Measurements from ENCODE around the gene PSMD9. TPM values are rescaled to one million over a fixed set of nuclear protein-coding genes. Genes with fewer than 3 reads are reported as not detected.

The PSMD9 gene
- total and polyA plus RNA-seq, 7 experiments from 2014 or later, result 36.7 to 92.6 (median 48.3) TPM

- no peaks in the 10 kb centered on the region for H3K9me3 ChIP-seq (ENCODE audit: control insufficient read depth in 2 of 3, low read length in 3 of 3)
- H3K4me1 ChIP-seq (ENCODE audit: control insufficient read depth in 2 of 2, insufficient read depth in 2 of 2, low read length in 2 of 2), result no peaks in the 10 kb centered on the region
- H3K27ac ChIP-seq (ENCODE audit: low read depth, low read length), result no peak overlapping the region
- ATAC-seq, result no peak
- no peak for DNase-seq
- ChIA-PET CTCF (no interaction called here), POLR2A (no interaction called here)
- intact Hi-C loops (cut with micrococcal nuclease), result loop anchor here in 1 of 2 donors (10.0 kb wide), 1 partner anchor 313 kb away; the partner anchor contains the start of gene DIABLO
- no peak overlapping the region for H3K4me3 ChIP-seq (ENCODE audit: low read length)
- H3K36me3 Mint-ChIP-seq, result peaks cover 11 to 31% (median 24%) of the 10 kb centered on the region in 5 donors
- peak overlapping the region in 1 of 10 donors; percentile 2 for H3K4me3 Mint-ChIP-seq
- H3K27me3 Mint-ChIP-seq, result no peaks in the 10 kb centered on the region
- no peaks in the 10 kb centered on the region for H3K27me3 ChIP-seq (ENCODE audit: control insufficient read depth in 2 of 2, insufficient read depth in 2 of 2, low read length in 2 of 2)
- no peaks in the 10 kb centered on the region for H3K9me3 Mint-ChIP-seq
- peaks cover 0 to 66% (median 8%) of the 10 kb centered on the region in 3 experiments for H3K36me3 ChIP-seq (ENCODE audit: control insufficient read depth in 2 of 3, insufficient read depth in 3 of 3, low read length in 3 of 3)
- H3K27ac Mint-ChIP-seq, result peak overlapping the region in 3 of 9 donors; percentile 5 to 73 (median 52)
- H3K4me1 Mint-ChIP-seq, result peaks cover 7 to 13% (median 12%) of the 10 kb centered on the region in 7 donors
Observed at GRCh38 chr12:121911824-121912585, 23.4 kb downstream of the PSMD9 start.

DNA sequence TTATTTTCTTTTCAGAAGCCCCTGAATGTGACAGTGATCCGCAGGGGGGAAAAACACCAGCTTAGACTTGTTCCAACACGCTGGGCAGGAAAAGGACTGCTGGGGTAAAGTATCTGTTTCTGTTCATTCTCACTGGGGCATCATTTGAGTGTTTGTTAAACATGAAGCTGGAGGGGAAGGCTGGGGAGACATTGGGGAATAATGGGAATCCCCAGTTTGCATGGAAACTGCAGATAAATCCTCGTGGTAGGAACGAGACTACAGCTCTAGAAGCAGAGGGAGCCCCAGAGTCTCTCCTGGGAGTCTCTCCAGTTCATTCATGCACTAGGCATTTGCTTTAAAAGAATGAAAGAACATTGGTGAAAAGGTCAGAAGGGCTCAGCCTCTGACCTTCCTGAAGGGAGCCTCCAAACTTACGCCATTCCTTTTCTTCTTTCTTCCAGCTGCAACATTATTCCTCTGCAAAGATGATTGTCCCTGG is 27.3 kb downstream of the PSMD9 start:
- POLR2A ChIA-PET, result interaction anchor here (0.8 kb wide), 1 partner anchor 13 kb away, joined by 3 read pairs; no protein-coding TSS in a partner anchor
- no peak for ATAC-seq
- no peak overlapping the region for H3K4me3 ChIP-seq (ENCODE audit: low read length)
- Mint-ChIP-seq H3K36me3 (peaks cover 0 to 17% (median 7%) of the 10 kb centered on the region in 5 donors), H3K27ac (peak overlapping the region in 6 of 9 donors; percentile 36 to 93 (median 73)), H3K4me3 (no peak overlapping the region), H3K9me3 (no peaks in the 10 kb centered on the region), H3K27me3 (no peaks in the 10 kb centered on the region), H3K4me1 (peaks cover 9 to 24% (median 14%) of the 10 kb centered on the region in 7 donors)
- H3K36me3 ChIP-seq (ENCODE audit: control insufficient read depth in 2 of 3, insufficient read depth in 3 of 3, low read length in 3 of 3), result peaks cover 0 to 47% (median 8%) of the 10 kb centered on the region in 3 experiments
- no peaks in the 10 kb centered on the region for H3K9me3 ChIP-seq (ENCODE audit: control insufficient read depth in 2 of 3, low read length in 3 of 3)
- peaks cover 4 to 10% of the 10 kb centered on the region in 2 donors for H3K4me1 ChIP-seq (ENCODE audit: control insufficient read depth in 2 of 2, insufficient read depth in 2 of 2, low read length in 2 of 2)
- no peaks in the 10 kb centered on the region for H3K27me3 ChIP-seq (ENCODE audit: control insufficient read depth in 2 of 2, insufficient read depth in 2 of 2, low read length in 2 of 2)
- no peak for DNase-seq
- CTCF ChIA-PET, result no interaction called here
- intact Hi-C loops (cut with micrococcal nuclease), result loop anchor here (5.0 to 10.0 kb wide), 3 partner anchors 91 to 309 kb away; partner anchors contain the start of genes BCL7A (in 1 of the 2) and DIABLO (in 1 of the 2)
- H3K27ac ChIP-seq (ENCODE audit: low read depth, low read length), result no peak overlapping the region

DNA sequence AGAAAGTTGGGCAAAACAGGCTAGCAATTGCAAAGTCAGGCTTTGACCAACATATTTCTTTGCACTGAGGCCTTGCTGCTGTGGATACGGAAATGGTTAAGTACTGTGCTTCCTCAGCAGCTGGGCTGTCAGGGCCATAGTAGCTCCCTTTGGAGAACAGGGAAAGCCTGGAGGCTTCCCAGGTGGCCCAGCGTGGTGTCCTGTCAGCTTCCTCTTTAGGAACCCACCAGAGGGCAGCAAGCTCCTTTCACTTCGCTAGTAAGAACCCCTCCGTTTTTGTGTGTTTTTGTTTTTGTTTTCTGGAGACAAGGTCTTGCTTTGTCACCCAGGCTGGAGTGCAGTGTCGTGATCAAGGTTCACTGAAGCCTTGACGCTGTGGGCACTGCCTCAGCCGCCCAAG is 28.1 kb downstream of the PSMD9 start:
- DNase-seq, result no peak
- peak overlapping the region in 6 of 9 donors; percentile 91 to 98 (median 96) for H3K27ac Mint-ChIP-seq

GRCh38 chr12:121917950-121918678 is 29.5 kb downstream of the PSMD9 start, which contains the start of gene CFAP251:
Gene CFAP251, plus strand, starts transcription at chr12:121918592. Its CDS starts 2,714 bp downstream, at chr12:121921306.
- peaks cover 8 to 19% (median 13%) of the 10 kb centered on the region in 7 donors for H3K4me1 Mint-ChIP-seq
- POLR2A ChIA-PET, result interaction anchor here (1.0 kb wide), 2 partner anchors 30 to 206 kb away, joined by 3 read pairs; partner anchors contain the start of genes PSMD9 and TMEM120B
- peaks cover 4 to 10% of the 10 kb centered on the region in 2 donors for H3K4me1 ChIP-seq (ENCODE audit: control insufficient read depth in 2 of 2, insufficient read depth in 2 of 2, low read length in 2 of 2)
- peaks cover 0 to 37% (median 8%) of the 10 kb centered on the region in 3 experiments for H3K36me3 ChIP-seq (ENCODE audit: control insufficient read depth in 2 of 3, insufficient read depth in 3 of 3, low read length in 3 of 3)
- peak within 1 kb of the TSS; percentile 71 for H3K27ac ChIP-seq (ENCODE audit: low read depth, low read length)
- peak within 1 kb of the TSS; percentile 91 to 98 (median 93) for H3K27ac Mint-ChIP-seq
- peak within 1 kb of the TSS; percentile 58 for H3K4me3 ChIP-seq (ENCODE audit: low read length)
- H3K36me3 Mint-ChIP-seq, result peaks cover 0 to 10% (median 0%) of the 10 kb centered on the region in 5 donors
- no peaks in the 10 kb centered on the region for H3K27me3 Mint-ChIP-seq
- H3K4me3 Mint-ChIP-seq, result peak within 1 kb of the TSS; percentile 68 to 94 (median 86)
- no peaks in the 10 kb centered on the region for H3K9me3 Mint-ChIP-seq
- intact Hi-C loops (cut with micrococcal nuclease), result loop anchor here (1.0 to 10.0 kb wide), 14 partner anchors 30 to 609 kb away; partner anchors contain the start of genes DIABLO (in 2 of the 2), PSMD9 (in 2 of the 2), BCL7A (in 1 of the 2) and KNTC1 (in 1 of the 2)
- no peaks in the 10 kb centered on the region for H3K9me3 ChIP-seq (ENCODE audit: control insufficient read depth in 2 of 3, low read length in 3 of 3)
- peak; percentile 99 for ATAC-seq
- CTCF ChIA-PET, result interaction anchor here (0.6 to 1.4 kb wide), 5 partner anchors 9 to 308 kb away, joined by 3 to 5 read pairs (median 3); partner anchors contain the start of gene BCL7A
- peak; percentile 88 to 98 (median 94) for DNase-seq
- H3K27me3 ChIP-seq (ENCODE audit: control insufficient read depth in 2 of 2, insufficient read depth in 2 of 2, low read length in 2 of 2), result no peaks in the 10 kb centered on the region

More for the DNA sequence above, 28.1 kb downstream of the PSMD9 start:
- ChIA-PET POLR2A (interaction anchor here (0.8 kb wide), 1 partner anchor 12 kb away, joined by 3 read pairs; no protein-coding TSS in a partner anchor), CTCF (no interaction called here)
- intact Hi-C loops (cut with micrococcal nuclease), result loop anchor here (1.0 to 10.0 kb wide), 4 partner anchors 91 to 308 kb away; partner anchors contain the start of genes BCL7A (in 1 of the 2) and DIABLO (in 1 of the 2)
- no peak for ATAC-seq
- H3K4me1 Mint-ChIP-seq, result peaks cover 9 to 24% (median 13%) of the 10 kb centered on the region in 7 donors
- H3K36me3 Mint-ChIP-seq, result peaks cover 0 to 14% (median 4%) of the 10 kb centered on the region in 5 donors
- H3K9me3 ChIP-seq (ENCODE audit: control insufficient read depth in 2 of 3, low read length in 3 of 3), result no peaks in the 10 kb centered on the region
- H3K27me3 Mint-ChIP-seq, result no peaks in the 10 kb centered on the region
- peaks cover 0 to 44% (median 8%) of the 10 kb centered on the region in 3 experiments for H3K36me3 ChIP-seq (ENCODE audit: control insufficient read depth in 2 of 3, insufficient read depth in 3 of 3, low read length in 3 of 3)
- H3K4me3 Mint-ChIP-seq, result peak overlapping the region in 1 of 10 donors; percentile 92
- peaks cover 4 to 10% of the 10 kb centered on the region in 2 donors for H3K4me1 ChIP-seq (ENCODE audit: control insufficient read depth in 2 of 2, insufficient read depth in 2 of 2, low read length in 2 of 2)
- H3K4me3 ChIP-seq (ENCODE audit: low read length), result no peak overlapping the region
- no peaks in the 10 kb centered on the region for H3K27me3 ChIP-seq (ENCODE audit: control insufficient read depth in 2 of 2, insufficient read depth in 2 of 2, low read length in 2 of 2)
- H3K9me3 Mint-ChIP-seq, result no peaks in the 10 kb centered on the region
- H3K27ac ChIP-seq (ENCODE audit: low read depth, low read length), result peak overlapping the region; percentile 68

DNA sequence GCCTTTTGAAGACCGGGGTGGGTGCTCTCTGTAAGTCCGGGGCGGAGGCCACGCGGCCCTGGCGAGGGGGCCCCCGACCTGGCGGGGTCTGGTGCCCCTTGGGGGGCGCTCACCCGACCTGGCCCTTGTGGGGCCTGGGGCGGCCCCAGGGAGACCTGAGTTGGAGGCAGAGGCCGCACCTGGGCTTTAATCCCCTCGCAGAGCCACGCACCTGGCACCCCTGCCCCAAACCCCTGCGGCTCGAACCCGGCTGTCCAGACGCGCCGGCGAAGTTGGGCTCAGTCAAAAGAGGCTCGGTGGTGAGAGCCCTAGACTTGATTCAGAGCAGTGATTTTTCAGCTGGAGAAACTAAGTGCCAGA is 30.1 kb downstream of the PSMD9 start:
- intact Hi-C loops (cut with micrococcal nuclease), result loop anchor here (1.0 to 10.0 kb wide), 13 partner anchors 30 to 609 kb away; partner anchors contain the start of genes DIABLO (in 2 of the 2), PSMD9 (in 2 of the 2), BCL7A (in 1 of the 2) and KNTC1 (in 1 of the 2)
- Histone ChIP-seq H3K27me3 (ENCODE audit: control insufficient read depth in 2 of 2, insufficient read depth in 2 of 2, low read length in 2 of 2) (no peaks in the 10 kb centered on the region), H3K4me1 (ENCODE audit: control insufficient read depth in 2 of 2, insufficient read depth in 2 of 2, low read length in 2 of 2) (peaks cover 4 to 10% of the 10 kb centered on the region in 2 donors), H3K9me3 (ENCODE audit: control insufficient read depth in 2 of 3, low read length in 3 of 3) (no peaks in the 10 kb centered on the region), H3K36me3 (ENCODE audit: control insufficient read depth in 2 of 3, insufficient read depth in 3 of 3, low read length in 3 of 3) (peaks cover 0 to 33% (median 8%) of the 10 kb centered on the region in 3 experiments), H3K27ac (ENCODE audit: low read depth, low read length) (peak overlapping the region; percentile 71), H3K4me3 (ENCODE audit: low read length) (peak overlapping the region; percentile 58)
- H3K27ac Mint-ChIP-seq, result peak overlapping the region in 8 of 9 donors; percentile 8 to 97 (median 91)
- peaks cover 8 to 19% (median 13%) of the 10 kb centered on the region in 7 donors for H3K4me1 Mint-ChIP-seq
- POLR2A ChIA-PET, result interaction anchor here (1.0 kb wide), 2 partner anchors 30 to 207 kb away, joined by 3 read pairs; partner anchors contain the start of genes PSMD9 and TMEM120B
- CTCF ChIA-PET, result interaction anchor here (0.6 to 1.4 kb wide), 5 partner anchors 9 to 308 kb away, joined by 3 to 5 read pairs (median 3); partner anchors contain the start of gene BCL7A
- DNase-seq, result no peak
- no peak for ATAC-seq
- H3K4me3 Mint-ChIP-seq, result peak overlapping the region in 7 of 10 donors; percentile 68 to 94 (median 88)
- H3K27me3 Mint-ChIP-seq, result no peaks in the 10 kb centered on the region
- H3K9me3 Mint-ChIP-seq, result no peaks in the 10 kb centered on the region
- H3K36me3 Mint-ChIP-seq, result peaks cover 0 to 10% (median 0%) of the 10 kb centered on the region in 5 donors
